Occipital lobe (tissue), 2 donors: Measurements from ENCODE around the gene CD28. TPM values are rescaled to one million over a fixed set of nuclear protein-coding genes. Genes with fewer than 3 reads are reported as not detected.
"Not testable (repeated sequence)": the region's sequence is repeated elsewhere in the genome, so short reads cannot be mapped to it uniquely, and the experiment has no call there.

Experiments used
- DNase-seq: peaks from one replicate; lab custom pipeline; 2025; lab: John Stamatoyannopoulos, UW
- total RNA-seq: library from RNA; depleted of rRNA; stranded (reverse); fragments of >200 nt; gene quantifications from one replicate; pipeline ENCODE4 v1.2.3, GENCODE V29; 2014

Gene CD28
- total RNA-seq, 1 donor from 2014 or later = 0.78 TPM

GRCh38 chr2:203744091-203744490, 37.7 kb downstream of the CD28 start:
- no peak for DNase-seq

GRCh38 chr2:203745267-203745666, 38.8 kb downstream of the CD28 start:
- DNase-seq = no peak

DNA sequence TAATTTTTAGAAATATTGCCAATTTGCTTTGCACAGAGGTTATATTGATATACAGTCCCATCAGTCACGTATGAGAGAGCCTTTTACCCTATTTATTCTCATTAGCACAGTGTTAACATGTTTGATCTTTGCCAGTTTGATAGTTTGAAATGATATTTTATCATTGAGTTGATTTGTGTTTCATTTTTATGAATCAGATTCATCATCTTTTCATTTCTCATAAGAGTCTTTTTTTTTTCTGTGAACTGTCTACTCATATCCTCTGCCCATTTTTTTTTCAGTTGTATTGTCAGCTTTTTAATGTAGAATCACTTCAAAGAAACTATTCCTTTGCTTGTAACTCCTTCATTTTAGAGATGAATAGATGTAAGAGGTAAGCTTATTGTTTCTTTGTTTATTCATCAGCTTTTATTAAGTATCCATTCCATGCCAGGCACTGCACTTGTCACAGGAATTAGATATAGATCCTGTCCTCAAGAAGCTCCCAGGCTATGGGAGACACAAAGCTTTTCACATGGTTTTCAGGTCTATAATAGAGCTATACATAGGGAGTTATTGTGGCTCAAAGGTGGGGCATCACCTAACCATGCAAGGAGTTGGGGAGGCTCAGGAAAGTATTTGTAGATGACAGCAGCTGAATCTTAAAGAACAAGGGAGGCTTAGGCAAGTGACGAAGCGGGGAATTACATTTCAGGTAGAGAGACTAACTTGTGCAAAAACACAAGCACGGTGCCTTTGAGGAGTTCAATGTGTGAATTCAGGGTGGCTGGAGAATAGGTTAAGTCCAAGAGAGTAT, 42.1 kb downstream of the CD28 start:
- no peak for DNase-seq

- no peak for DNase-seq
These were observed 44.1 kb downstream of the CD28 start for GRCh38 chr2:203750346-203751068.

GRCh38 chr2:203751685-203752271, 45.3 kb downstream of the CD28 start:
- no peak for DNase-seq

DNA sequence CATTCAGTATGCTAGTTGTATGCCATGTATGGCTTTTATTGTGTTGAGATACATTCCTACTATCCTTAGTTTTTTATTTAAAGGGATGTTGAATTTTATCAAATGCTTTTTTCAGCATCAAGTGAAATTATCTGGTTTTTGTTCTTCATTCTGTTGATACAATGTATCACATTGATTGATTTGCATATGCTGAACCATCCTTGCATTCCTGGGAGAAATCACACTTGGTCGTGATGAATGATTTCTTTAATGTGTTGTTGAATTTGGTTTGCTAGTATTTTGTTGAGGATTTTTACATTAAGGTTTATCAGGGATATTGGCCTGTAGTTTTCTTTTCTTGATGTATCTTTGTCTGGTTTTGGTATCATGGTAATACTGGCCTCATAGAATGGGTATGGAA, 49.7 kb downstream of the CD28 start:
- no peak for DNase-seq

GRCh38 chr2:203758841-203759689, 52.6 kb downstream of the CD28 start:
- no peak for DNase-seq

DNA sequence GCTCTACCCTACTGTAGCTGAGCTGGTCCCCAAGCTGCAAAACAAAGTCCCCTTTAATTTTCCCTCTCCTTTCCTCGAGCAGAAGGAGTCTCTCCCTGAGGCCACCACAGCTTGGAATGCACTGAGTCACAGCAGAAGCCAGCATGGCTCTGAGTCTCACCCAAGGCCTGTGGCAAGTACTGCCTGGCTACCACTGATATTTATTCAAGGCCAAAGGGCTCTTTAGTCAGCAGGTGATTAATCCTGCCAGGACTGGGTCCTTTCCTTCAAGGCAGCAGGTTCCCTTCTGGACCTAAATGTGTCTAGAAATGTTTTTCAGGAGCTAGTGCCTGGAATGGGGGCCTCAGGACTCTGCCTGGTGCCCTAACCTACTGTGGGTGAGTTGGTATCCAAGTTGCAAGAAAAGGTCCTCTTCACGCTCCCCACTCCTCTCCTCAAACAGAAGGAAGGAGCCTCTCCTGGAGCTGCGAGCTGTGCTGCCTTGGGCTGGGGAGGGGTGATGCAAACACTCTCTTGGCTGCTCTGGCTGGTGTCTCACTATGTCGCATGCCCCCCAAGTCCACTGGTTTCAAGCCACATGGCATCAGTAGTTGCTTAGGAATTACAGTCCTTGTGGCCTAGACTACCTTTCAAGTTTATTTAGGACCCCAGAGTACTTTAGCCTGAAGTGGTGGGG, 53.4 kb downstream of the CD28 start:
- DNase-seq = no peak

- no peak for DNase-seq
These were observed 54.7 kb downstream of the CD28 start for GRCh38 chr2:203761121-203761520.

- DNase-seq = no peak
These were observed 57.0 kb downstream of the CD28 start for GRCh38 chr2:203763241-203763937.

GRCh38 chr2:203763938-203764664, 57.7 kb downstream of the CD28 start:
- no peak for DNase-seq

DNA sequence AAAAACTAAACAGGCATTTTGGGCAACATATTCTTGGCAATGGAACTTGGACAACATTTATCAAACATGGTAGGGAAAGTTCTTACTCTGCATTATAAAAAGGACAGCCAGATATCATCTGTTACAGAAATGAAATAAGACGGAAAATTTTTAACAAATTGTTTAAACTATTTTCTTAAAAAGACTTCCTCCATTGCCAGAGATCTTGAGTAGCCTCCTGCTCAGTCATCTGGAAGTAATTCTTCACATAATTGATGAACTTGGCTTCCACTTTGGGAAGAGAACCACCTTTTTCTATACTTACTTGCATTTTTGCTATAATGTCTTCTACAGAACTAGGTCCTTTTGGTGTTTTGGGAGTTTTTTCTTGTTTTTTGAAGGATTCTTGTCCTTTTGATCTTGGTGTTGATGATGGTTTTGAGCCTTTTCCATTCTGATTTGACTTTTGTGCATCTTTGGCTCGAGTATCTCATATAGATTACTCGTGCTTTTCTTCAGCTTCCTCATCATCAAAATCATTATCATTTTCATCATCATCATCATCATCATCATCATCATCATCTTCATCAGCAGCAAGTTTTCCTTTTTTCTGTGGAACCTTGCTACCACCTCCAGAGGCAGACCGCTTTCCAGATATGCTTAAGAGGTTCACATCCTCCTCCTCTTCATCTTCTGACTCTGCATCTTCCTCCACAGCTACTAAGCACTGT, 66.2 kb downstream of the CD28 start:
- no peak for DNase-seq

- no peak for DNase-seq
These were observed 68.3 kb downstream of the CD28 start for GRCh38 chr2:203774760-203775159.

DNA sequence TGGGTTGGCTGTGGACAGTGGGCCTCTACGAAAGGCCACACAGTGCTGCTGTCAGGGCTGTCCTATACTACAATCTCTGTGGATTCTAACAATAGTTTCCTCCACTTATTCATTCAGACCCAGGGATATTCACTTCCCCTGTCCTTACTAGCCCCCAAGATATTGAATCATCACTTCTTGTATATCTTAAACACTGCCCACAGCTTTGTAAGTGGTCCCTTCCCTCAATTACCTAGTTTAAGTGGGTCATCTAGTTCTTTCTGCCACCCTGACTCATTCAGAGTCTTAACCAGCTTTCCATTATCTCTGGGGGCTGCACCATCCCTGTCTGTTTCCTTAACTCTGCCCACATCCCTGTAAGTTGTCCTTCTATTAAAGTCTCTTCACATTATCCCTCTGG, 69.2 kb downstream of the CD28 start:
- DNase-seq = no peak

DNA sequence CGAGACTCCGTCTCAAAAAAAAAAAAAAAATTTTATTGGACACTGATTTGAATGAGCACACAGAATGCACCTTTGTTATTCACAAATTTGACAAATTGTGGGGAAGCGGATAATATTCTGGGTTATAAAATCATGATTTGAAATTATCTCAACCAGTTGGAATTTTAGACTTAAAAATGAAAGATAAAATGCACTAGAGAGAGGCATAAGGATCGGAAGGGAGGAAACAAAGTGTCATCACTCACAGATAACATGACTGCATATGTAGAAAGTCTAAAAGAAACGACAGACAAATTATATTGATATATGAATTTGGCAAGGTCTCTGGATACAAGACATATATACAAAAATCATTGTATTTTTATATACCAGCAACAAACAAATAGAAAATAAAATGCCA, 70.6 kb downstream of the CD28 start:
- DNase-seq = no peak

DNA sequence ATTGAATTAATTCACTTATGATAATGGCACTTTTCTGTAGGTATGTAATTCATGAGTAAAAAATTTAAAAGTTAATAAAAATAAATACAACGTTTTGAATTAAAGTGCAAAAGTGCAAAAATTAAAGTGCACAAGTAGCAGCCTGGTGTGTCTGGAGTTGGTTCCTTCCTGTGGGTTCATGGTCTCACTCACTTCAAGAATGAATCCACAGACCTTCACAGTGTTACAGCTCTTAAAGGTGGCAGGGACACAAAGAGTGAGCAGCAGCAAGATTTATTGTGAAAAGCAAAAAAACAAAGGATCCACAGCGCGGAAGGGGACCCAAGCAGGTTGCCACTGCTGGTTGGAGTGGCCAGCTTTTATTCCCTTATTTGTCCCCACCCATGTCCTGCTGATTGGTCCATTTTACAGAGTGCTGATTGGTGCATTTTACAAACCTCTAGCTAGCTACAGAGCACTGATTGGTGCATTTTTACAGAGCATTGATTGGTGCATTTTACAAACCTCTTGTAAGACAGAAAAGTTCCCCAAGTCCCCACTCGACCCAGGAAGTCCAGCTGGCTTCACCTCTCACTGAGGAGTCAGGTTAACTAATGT, 73.1 kb downstream of the CD28 start:
- not testable (repeated sequence) for DNase-seq

DNA sequence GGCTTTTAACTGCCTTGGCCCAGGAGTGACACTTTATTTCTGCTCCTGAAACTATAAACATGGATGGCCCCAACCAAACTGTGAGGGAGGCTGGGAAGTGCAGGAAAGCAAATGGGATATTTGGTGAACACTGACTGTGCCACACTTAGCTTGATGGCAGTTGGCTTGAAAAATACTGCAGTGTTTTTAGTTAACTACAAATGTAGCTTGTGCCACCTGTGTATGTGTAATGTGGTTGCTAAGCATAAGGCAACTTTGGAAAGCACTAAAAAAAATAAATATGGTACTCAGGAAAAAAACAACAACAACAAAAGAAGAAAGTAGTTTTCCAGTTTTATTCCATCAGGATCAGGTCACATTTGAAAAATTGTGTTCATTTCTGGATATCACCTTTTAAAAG, 73.8 kb downstream of the CD28 start:
- DNase-seq = no peak

DNA sequence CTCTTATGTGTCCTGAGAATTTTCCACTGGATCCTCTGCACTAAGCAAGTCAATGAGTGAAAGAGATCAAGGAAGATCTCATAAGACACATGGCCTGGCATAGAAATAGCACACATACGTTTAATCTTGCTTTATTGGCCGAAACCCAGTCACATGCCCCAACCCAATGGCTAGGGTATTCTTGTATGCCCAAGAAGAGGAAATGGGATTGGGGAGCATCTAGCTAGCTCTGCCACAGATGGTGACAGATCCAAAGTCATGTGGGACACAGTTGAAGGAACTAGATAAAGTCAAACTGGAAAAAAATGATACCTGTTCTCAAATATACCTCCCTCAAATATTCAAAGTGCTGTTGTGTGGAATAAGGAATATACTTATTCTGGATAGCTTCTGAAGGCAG, 74.7 kb downstream of the CD28 start:
- no peak for DNase-seq
